ENCODE results near the gene MS4A2.

GRCh38 chr11:60077981-60078380 lies 10.5 kb upstream of the MS4A2 start:
- TF ChIP-seq, protein P1, sequence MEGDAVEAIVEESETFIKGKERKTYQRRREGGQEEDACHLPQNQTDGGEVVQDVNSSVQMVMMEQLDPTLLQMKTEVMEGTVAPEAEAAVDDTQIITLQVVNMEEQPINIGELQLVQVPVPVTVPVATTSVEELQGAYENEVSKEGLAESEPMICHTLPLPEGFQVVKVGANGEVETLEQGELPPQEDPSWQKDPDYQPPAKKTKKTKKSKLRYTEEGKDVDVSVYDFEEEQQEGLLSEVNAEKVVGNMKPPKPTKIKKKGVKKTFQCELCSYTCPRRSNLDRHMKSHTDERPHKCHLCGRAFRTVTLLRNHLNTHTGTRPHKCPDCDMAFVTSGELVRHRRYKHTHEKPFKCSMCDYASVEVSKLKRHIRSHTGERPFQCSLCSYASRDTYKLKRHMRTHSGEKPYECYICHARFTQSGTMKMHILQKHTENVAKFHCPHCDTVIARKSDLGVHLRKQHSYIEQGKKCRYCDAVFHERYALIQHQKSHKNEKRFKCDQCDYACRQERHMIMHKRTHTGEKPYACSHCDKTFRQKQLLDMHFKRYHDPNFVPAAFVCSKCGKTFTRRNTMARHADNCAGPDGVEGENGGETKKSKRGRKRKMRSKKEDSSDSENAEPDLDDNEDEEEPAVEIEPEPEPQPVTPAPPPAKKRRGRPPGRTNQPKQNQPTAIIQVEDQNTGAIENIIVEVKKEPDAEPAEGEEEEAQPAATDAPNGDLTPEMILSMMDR (conservative IDR thresholded peaks at IDR 0.05; ENCODE audit: low read length), result no peak
- no peak for TF ChIP-seq EZH2phosphoT487 (IDR thresholded peaks at IDR 0.05; ENCODE audit: borderline replicate concordance)
